Body of pancreas (tissue), 4 donors: ENCODE results near the gene DAO. TPM values are rescaled to one million over a fixed set of nuclear protein-coding genes. Genes with fewer than 3 reads are reported as not detected.
A peak's percentile ranks its signal among the peaks of the same experiment; 100 is the strongest.
"Not testable (repeated sequence)": the region's sequence is repeated elsewhere in the genome, so short reads cannot be mapped to it uniquely, and the experiment has no call there.

Source experiments
- ATAC-seq: fragments of 150-250 bp; one replicate; pipeline ENCODE4 v1.9.1; 2016
- DNase-seq, 4 donors: peaks; one replicate each; pipeline ENCODE4 v3.0.0-alpha.2; 2019
- H3K27ac ChIP-seq, 4 donors: fragments of 200-600 bp; sonication (generic); 1 replicate in 3 of 4; 2 replicates in 1 of 4; pipeline versions ENCODE4 v1.5.1 to v1.6.1; 2016 to 2019; ENCODE audit warnings: mild to moderate bottlenecking in 1 of 4, mixed read lengths in 1 of 4, moderate library complexity in 1 of 4
- H3K27me3 ChIP-seq, 2 donors: fragments of 200-600 bp; sonication (generic); one replicate each; pipeline ENCODE4 v1.6.0; 2016; ENCODE audit warnings: mild to moderate bottlenecking in 1 of 2
- H3K36me3 ChIP-seq, 2 donors: fragments of 200-600 bp; sonication (generic); replicated peaks in 1 of 2; 2 replicates each; pipeline ENCODE4 v1.5.1; 2016; ENCODE audit warnings: low read depth in 2 of 2; ENCODE audit not compliant: insufficient read depth in 1 of 2
- H3K4me1 ChIP-seq: fragments of 200-600 bp; sonication (generic); one replicate; pipeline ENCODE4 v1.6.0; 2016
- H3K4me3 ChIP-seq, 2 donors: fragments of 200-600 bp; sonication (generic); 1 replicate in 1 of 2; 2 replicates in 1 of 2; pipeline ENCODE4 v1.5.1; 2016 to 2019
- H3K9me3 ChIP-seq, 3 donors: fragments of 200-600 bp; sonication (generic); 1 replicate in 2 of 3; 2 replicates in 1 of 3; pipeline ENCODE4 v1.5.1; 2016
- POLR2A ChIP-seq, 3 donors: fragments of 450-650 bp; IDR thresholded peaks; one replicate each; pipeline ENCODE4 v1.6.1; 2016; ENCODE audit warnings: antibody characterized with exemption in 3 of 3, mild to moderate bottlenecking in 2 of 3
- WGBS, 2 donors: methylation state at CpG; one replicate each; pipeline ENCODE4 v1.1.5; 2017; 5-methylcytosine and 5-hydroxymethylcytosine counted together
- intact Hi-C: fragments of 100-400 bp; cut with DNase I; formaldehyde crosslinking; loops from one replicate; pipeline ENCODE4 v1.15.1; 2023
- total RNA-seq, 2 donors: library from RNA; depleted of rRNA; stranded (reverse); fragments of >200 nt; gene quantifications; one replicate each; pipeline ENCODE4 v1.1.0, GENCODE V29; 2016
- TF ChIP-seq, protein P1 (sequence below), 7 experiments: fragments of 450-650 bp in 4 of 7; fragments of 200-600 bp in 3 of 7; sonication (generic) in 3 of 7; IDR thresholded peaks; one replicate each; pipeline ENCODE4 v1.5.1; 2016 to 2019; ENCODE audit warnings: antibody characterized with exemption in 7 of 7

Gene DAO
- total RNA-seq, 2 donors from 2014 or later = not detected

GRCh38 chr12:108856428-108857157, 23.3 kb upstream of the DAO start:
- peak in 2 of 3 donors; percentile 66 to 68 for TF ChIP-seq POLR2A (IDR thresholded peaks at IDR 0.05)
- TF ChIP-seq, protein P1, sequence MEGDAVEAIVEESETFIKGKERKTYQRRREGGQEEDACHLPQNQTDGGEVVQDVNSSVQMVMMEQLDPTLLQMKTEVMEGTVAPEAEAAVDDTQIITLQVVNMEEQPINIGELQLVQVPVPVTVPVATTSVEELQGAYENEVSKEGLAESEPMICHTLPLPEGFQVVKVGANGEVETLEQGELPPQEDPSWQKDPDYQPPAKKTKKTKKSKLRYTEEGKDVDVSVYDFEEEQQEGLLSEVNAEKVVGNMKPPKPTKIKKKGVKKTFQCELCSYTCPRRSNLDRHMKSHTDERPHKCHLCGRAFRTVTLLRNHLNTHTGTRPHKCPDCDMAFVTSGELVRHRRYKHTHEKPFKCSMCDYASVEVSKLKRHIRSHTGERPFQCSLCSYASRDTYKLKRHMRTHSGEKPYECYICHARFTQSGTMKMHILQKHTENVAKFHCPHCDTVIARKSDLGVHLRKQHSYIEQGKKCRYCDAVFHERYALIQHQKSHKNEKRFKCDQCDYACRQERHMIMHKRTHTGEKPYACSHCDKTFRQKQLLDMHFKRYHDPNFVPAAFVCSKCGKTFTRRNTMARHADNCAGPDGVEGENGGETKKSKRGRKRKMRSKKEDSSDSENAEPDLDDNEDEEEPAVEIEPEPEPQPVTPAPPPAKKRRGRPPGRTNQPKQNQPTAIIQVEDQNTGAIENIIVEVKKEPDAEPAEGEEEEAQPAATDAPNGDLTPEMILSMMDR (IDR thresholded peaks at IDR 0.05) = no peak
- peaks cover 48% of the 10 kb centered on the region for H3K4me1 ChIP-seq
- DNase-seq (peak; percentile 63 to 76 (median 75)), ATAC-seq (peak; percentile 23)
- 2% methylated on average over 11 to 24 of the region's 24 CpGs for WGBS, 2 donors
- intact Hi-C loops = no loop called here
- no peaks in the 10 kb centered on the region for H3K27me3 ChIP-seq
- peak overlapping the region; percentile 11 to 36 for H3K4me3 ChIP-seq
- H3K27ac ChIP-seq = peak overlapping the region; percentile 82 to 85 (median 83)
- H3K9me3 ChIP-seq = no peaks in the 10 kb centered on the region
- H3K36me3 ChIP-seq = no peaks in the 10 kb centered on the region

DNA sequence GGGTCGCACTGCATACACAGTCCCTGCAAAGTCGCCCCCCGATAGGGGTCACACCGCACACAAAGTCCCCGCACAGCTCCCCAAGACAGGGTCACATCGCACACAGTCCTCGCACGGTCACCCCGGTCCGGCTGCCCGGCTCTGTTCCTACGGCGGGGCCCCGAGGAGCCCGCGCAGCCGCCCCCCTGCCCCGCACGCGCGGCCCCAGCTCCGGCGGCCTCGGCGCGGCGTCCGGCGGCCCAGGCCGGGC, 22.8 kb upstream of the DAO start:
- Histone ChIP-seq H3K4me3 (peak overlapping the region; percentile 11 to 36), H3K36me3 (no peaks in the 10 kb centered on the region), H3K4me1 (peaks cover 48% of the 10 kb centered on the region), H3K9me3 (no peaks in the 10 kb centered on the region), H3K27ac (peak overlapping the region; percentile 82 to 85 (median 83)), H3K27me3 (no peaks in the 10 kb centered on the region)
- 1% methylated on average over 30 of the region's 30 CpGs; no CpG with 5 or more reads in 1 of the 2 donors for WGBS, 2 donors
- DNase-seq (peak in 1 of 4 donors; percentile 30), ATAC-seq (no peak)
- intact Hi-C loops = no loop called here
- no peak for TF ChIP-seq POLR2A (IDR thresholded peaks at IDR 0.05)
- TF ChIP-seq, protein P1 (IDR thresholded peaks at IDR 0.05) = no peak

- H3K27me3 ChIP-seq = no peaks in the 10 kb centered on the region
- H3K9me3 ChIP-seq = no peaks in the 10 kb centered on the region
- H3K4me1 ChIP-seq = peaks cover 42% of the 10 kb centered on the region
- TF ChIP-seq, protein P1 (IDR thresholded peaks at IDR 0.05) = no peak
- TF ChIP-seq POLR2A (IDR thresholded peaks at IDR 0.05) = no peak
- intact Hi-C loops = no loop called here
- peak overlapping the region in 1 of 2 donors; percentile 40 for H3K4me3 ChIP-seq
- ATAC-seq = no peak
- WGBS, 2 donors = 9 to 15% methylated on average over 18 of the region's 18 CpGs
- H3K27ac ChIP-seq = peak overlapping the region in 3 of 4 donors; percentile 82 to 90 (median 83)
- no peaks in the 10 kb centered on the region for H3K36me3 ChIP-seq
- DNase-seq = peak in 1 of 4 donors; percentile 23
These were observed 21.4 kb upstream of the DAO start for GRCh38 chr12:108858311-108859074.

DNA sequence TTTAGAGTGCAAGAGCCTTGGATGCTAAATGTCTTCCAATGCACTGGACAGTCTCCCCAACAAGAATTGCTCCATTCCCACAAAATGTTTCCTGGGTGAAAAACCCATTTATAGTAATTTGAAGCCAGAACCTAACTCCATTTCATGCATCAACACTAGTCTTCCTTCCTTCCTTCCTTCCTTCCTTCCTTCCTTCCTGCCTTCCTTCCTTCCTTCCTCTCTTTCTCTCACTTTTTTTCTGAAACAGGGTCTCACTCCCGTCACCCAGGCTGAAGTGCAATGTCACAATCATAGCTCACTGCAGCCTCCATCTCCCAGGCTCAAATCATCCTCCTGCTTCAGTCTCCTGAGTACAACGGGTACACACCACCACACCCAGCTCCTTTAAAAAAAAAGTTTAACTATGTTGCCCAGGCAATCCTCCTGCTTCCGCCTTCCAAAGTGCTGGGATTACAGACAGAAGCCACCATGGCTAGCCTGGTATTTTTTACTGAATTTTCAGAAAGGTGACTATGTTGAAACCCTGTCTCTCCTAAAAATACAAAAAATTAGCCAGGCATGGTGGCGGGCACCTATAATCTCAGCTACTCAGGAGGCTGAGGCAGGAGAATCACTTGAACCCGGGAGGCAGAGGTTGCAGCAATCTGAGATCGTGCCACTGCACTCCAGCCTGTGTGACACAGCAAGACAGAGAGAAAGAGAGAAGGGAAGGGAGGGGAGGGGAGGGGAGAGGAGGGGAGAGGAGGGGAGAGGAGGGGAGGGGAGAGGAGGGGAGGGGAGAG, 20.6 kb upstream of the DAO start:
- H3K4me1 ChIP-seq = peaks cover 34% of the 10 kb centered on the region

DNA sequence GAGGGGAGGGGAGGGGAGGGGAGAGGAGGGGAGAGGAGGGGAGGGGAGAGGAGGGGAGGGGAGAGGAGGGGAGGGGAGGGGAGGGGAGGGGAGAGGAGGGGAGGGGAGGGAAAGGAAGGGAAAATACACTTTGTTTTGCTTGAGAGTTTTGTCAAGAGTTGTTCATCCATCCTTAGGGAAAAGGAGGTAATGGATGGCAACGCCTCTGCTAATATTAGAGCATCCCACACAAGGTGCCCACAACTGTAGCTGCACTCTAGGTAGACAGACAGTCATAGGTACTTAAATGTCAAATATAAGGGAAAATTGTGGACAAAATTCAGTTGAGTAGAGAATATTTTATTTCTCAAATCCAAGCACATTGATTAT, 20.0 kb upstream of the DAO start:
- 86 to 96% methylated on average over 1 of the region's 1 CpG for WGBS, 2 donors
- TF ChIP-seq, protein P1 (IDR thresholded peaks at IDR 0.05) = no peak
- TF ChIP-seq POLR2A (IDR thresholded peaks at IDR 0.05) = no peak
- intact Hi-C loops = no loop called here

More for the DNA sequence above, 20.6 kb upstream of the DAO start:
- H3K9me3 ChIP-seq, H3K27me3 ChIP-seq, intact Hi-C loops, ATAC-seq, H3K36me3 ChIP-seq, H3K4me3 ChIP-seq, DNase-seq: not testable (repeated sequence)
- 42 to 47% methylated on average over 6 of the region's 6 CpGs for WGBS, 2 donors
- H3K27ac ChIP-seq = peak overlapping the region in 2 of 4 donors; percentile 21 to 42

More for the DNA sequence above, 20.0 kb upstream of the DAO start:
- ATAC-seq (no peak), DNase-seq (no peak)
- Histone ChIP-seq H3K36me3 (no peaks in the 10 kb centered on the region), H3K27ac (no peak overlapping the region), H3K9me3 (no peaks in the 10 kb centered on the region), H3K4me1 (peaks cover 28% of the 10 kb centered on the region), H3K4me3 (no peak overlapping the region), H3K27me3 (no peaks in the 10 kb centered on the region)
